D721Med (cell line): Measurements from ENCODE around the gene ZNRF3.

Experiments
- DNase-seq: peaks from one replicate; pipeline ENCODE4 v3.0.0; 2011; ENCODE audit warnings: low spot score; ENCODE audit not compliant: insufficient read length
- FAIRE-seq: peaks from 2 replicates; lab custom pipeline; 2011; peaks lifted over from hg19 to GRCh38; lab: Jason Lieb, UNC
- CTCF ChIP-seq: IDR thresholded peaks from 2 replicates; pipeline ENCODE4 v1.5.1; 2012; ENCODE audit warnings: mild to moderate bottlenecking, control low read depth; ENCODE audit not compliant: insufficient read depth; ENCODE audit errors: missing control alignments

ZNRF3 gene

DNA sequence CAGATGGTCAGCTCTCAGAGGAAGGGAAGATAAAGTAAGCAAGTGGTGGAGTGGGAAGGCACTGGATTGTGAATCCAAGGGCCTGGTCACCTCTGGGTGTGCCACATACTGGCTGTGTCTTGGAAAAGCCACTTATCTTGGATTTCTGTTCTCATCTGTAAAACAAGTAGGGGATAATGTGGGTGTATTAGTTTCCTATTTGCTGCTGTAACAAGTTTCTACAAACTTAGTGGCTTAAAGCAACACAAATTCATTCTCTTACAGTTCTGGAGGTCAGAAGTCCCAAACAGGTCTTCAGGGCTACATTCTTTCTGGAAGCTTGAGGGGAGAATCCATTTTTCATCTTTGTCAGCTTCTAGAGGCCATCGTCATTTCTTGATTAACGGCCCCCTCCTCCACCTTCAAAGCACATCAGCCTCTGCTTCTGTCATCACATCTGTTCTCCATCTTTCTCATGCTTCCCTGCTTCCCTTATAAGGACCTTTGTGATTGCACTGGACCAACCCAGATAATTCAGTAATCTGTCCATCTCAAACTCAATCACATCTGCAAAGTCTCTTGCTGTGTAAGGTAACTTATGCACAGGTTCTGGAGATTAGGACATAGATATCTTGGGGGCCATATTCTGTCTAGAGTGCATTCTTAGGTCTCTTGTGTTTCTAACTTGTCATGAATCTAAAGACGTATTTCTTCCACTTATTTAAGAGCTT, 102.4 kb downstream of the ZNRF3 start:
- FAIRE-seq (no peak), DNase-seq (no peak)
- no peak for TF ChIP-seq CTCF

DNA sequence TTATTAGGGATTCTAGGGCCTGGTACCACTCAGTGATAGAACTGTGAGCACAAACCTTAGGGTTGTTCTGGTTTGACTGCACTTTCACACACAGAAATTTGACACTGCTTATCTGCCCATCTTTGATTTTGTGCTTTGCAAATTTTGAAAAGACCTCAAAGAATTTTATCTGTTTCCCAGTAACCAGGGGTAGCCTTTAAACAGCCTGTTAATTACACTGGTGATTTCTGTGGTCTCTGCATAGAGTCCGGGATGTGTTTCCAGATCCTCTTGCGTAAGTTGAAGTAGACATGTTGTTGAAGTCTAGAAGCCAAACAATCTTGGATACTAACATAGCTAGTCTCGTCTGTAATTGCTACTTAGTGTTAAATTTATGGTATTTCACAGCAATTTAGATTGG, 103.0 kb downstream of the ZNRF3 start:
- no peak for TF ChIP-seq CTCF
- FAIRE-seq (no peak), DNase-seq (no peak)

DNA sequence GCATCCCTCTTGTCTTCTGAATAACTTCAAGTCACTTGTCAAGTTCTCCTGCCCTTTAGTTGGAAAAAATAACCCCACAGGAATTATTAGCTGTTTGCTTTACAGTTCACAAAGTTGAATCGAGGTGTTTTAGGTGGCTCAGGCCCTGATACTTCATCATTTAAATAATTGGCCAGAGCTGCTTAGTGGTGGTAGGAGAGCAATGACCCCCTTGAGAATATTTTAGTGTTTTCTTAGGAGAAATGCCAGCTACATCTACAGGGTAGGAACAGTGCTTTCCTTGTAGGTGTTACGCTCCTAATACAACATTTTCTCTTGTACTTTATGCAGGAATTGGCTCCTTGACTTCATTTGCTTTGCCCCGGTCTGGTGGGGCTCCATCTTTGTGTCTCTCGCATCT, 105.1 kb downstream of the ZNRF3 start:
- TF ChIP-seq CTCF, result no peak
- DNase-seq, result no peak
- no peak for FAIRE-seq

DNA sequence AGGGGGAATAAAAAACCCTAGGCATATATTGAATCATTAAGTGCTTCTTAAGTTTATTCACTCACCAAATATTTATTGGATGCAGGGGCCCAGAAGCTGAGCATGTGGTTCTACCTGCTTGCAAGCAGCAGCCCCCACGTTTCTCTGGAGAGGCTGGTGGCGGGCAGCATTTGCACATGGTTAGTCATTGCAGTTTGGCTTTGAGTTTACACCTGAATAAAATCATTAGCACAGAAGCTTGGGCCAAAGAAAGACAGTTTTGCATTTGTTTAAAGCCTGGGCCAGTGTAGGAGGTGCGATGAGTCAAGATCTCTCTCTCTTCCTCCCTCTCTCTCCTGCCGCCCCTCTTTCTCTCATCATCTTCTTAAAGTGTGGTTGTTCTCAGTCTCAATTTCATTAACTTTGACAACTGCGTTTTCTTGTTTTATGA, 105.7 kb downstream of the ZNRF3 start:
- DNase-seq (no peak), FAIRE-seq (no peak)
- no peak for TF ChIP-seq CTCF

DNA sequence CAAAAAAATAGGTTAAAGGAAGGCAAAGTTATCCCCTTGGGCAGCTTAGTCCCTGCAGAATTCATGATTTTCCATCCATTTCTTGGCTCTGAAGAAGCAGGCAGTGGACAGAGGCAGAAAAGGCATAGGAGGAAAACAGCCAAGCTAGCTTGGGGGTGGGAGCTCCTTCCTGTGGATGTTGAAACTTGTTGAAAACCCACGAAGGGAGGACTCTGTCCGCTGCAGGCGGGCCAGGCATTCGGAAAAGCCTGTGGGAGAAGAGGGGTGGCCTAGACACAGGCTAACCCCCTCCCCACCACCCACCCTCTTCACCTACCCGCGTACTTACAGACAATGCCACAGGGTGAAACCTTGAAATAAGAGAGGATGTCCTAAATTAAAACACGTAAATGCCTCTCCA, 106.1 kb downstream of the ZNRF3 start:
- FAIRE-seq, result no peak
- DNase-seq, result no peak
- no peak for TF ChIP-seq CTCF

DNA sequence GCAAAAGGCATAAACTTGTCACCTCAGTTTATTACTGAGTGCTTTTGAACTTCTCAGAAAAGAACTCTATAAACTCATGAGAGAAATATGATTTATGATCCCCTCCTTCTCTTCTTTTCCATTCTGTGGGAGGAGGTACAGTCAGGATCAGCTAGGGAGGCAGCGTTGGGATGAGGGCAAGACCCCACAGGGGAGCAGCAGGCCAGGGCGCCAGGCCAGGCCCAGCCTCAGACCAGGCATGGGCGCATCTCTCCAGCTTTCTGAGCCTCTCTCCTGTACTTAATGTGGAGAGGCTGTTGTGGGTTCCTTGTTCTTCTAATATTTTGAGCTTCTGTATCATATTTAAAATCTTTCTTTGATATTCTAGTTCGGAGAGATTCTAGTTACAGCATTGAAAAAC, 106.5 kb downstream of the ZNRF3 start:
- no peak for DNase-seq
- no peak for TF ChIP-seq CTCF
- no peak for FAIRE-seq

GRCh38 chr22:28992565-28993356, 109.4 kb downstream of the ZNRF3 start:
- TF ChIP-seq CTCF, result no peak
- no peak for DNase-seq
- no peak for FAIRE-seq
